ENCODE measurements around the gene NF1.
"Not testable (repeated sequence)": the region's sequence is repeated elsewhere in the genome, so short reads cannot be mapped to it uniquely, and the experiment has no call there.

- TF ChIP-seq CTCF, POLR2A (IDR thresholded peaks at IDR 0.05): not testable (repeated sequence)
Observed at GRCh38 chr17:31383488-31383887, 288.7 kb downstream of the NF1 start.
